Measurements from ENCODE around the gene LGALS9. TPM values are rescaled to one million over a fixed set of nuclear protein-coding genes. Genes with fewer than 3 reads are reported as not detected.

The LGALS9 gene
- total RNA-seq, 2 experiments from 2014 or later = 38.3 to 39.8 TPM

DNA sequence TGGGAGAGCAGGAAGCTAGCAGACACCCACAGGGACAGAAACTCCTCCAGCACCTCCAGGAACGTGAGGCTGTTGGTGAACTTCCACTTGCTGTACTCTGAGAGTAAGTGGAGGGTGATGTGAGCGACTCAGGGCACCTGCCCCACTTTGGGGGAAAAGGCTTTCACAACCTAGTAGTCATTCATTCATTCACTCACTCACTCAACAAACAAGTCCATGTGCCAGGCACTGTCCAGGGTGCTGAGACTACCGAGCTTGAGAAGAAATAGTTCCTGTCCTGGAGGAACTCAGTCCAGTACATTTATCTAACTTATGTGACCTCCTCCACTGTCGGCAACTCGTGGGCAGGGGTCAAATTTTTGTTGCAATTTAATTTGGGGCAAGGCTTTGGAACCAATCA, 26.6 kb downstream of the LGALS9 start:
- Mint-ChIP-seq H3K4me3 (no peak overlapping the region), H3K36me3 (ENCODE audit: low read depth) (no peaks in the 10 kb centered on the region), H3K27me3 (peaks cover 5% of the 10 kb centered on the region), H3K9me3 (no peaks in the 10 kb centered on the region), H3K4me1 (ENCODE audit: low read depth) (peaks cover 5% of the 10 kb centered on the region), H3K27ac (no peak overlapping the region)
- TF ChIP-seq, protein P1, sequence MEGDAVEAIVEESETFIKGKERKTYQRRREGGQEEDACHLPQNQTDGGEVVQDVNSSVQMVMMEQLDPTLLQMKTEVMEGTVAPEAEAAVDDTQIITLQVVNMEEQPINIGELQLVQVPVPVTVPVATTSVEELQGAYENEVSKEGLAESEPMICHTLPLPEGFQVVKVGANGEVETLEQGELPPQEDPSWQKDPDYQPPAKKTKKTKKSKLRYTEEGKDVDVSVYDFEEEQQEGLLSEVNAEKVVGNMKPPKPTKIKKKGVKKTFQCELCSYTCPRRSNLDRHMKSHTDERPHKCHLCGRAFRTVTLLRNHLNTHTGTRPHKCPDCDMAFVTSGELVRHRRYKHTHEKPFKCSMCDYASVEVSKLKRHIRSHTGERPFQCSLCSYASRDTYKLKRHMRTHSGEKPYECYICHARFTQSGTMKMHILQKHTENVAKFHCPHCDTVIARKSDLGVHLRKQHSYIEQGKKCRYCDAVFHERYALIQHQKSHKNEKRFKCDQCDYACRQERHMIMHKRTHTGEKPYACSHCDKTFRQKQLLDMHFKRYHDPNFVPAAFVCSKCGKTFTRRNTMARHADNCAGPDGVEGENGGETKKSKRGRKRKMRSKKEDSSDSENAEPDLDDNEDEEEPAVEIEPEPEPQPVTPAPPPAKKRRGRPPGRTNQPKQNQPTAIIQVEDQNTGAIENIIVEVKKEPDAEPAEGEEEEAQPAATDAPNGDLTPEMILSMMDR (IDR thresholded peaks at IDR 0.05) = no peak
- POLR2A ChIA-PET = no interaction called here
- H3K27me3 ChIP-seq (ENCODE audit: control insufficient read depth in 1 of 2, insufficient read depth in 2 of 2, low read length in 2 of 2) = no peaks in the 10 kb centered on the region
- no peaks in the 10 kb centered on the region for H3K36me3 ChIP-seq (ENCODE audit: insufficient read depth, low read length)
- no peaks in the 10 kb centered on the region for H3K9me3 ChIP-seq (ENCODE audit: control insufficient read depth in 1 of 2, insufficient read depth in 1 of 2, low read length in 2 of 2)
- no peak overlapping the region for H3K27ac ChIP-seq (ENCODE audit: low read depth in 1 of 2, low read length in 2 of 2)
- CTCF ChIA-PET = no interaction called here
- DNase-seq (no peak), ATAC-seq (ENCODE audit: poor library complexity) (no peak)
- H3K4me1 ChIP-seq (ENCODE audit: insufficient read depth, low read length) = peaks cover 9% of the 10 kb centered on the region
- intact Hi-C loops (cut with DNase I, micrococcal nuclease) = loop anchor here in 1 of 2 experiments (10.0 kb wide), 1 partner anchor 97 kb away; no protein-coding TSS in a partner anchor
- no peak overlapping the region for H3K4me3 ChIP-seq (ENCODE audit: low read length)

DNA sequence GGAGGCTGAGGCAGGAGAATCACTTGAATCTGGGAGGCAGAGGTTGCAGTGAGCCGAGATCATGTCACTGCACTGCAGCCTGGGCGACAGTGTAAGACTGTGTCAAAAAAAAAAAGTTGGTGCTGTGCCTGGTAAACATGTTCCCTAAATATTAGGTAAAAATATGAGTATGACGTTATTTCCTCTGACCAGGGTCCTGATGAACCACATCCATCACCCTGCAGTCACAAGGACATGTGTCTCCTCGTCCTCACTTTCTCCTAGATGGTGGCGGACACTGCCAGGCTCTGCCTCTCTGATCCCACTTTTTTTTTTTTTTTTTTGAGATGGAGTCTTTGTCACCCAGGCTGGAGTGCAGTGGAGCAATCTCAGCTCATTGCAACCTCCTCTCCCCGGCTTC, 28.7 kb downstream of the LGALS9 start:
- CTCF ChIA-PET = no interaction called here

GRCh38 chr17:27660436-27660835, 29.4 kb downstream of the LGALS9 start:
- Mint-ChIP-seq H3K4me1 (ENCODE audit: low read depth) (no peaks in the 10 kb centered on the region), H3K4me3 (no peak overlapping the region), H3K9me3 (no peaks in the 10 kb centered on the region), H3K27me3 (no peaks in the 10 kb centered on the region), H3K36me3 (ENCODE audit: low read depth) (no peaks in the 10 kb centered on the region), H3K27ac (no peak overlapping the region)
- Histone ChIP-seq H3K36me3 (ENCODE audit: insufficient read depth, low read length) (no peaks in the 10 kb centered on the region), H3K4me3 (ENCODE audit: low read length) (no peak overlapping the region), H3K4me1 (ENCODE audit: insufficient read depth, low read length) (no peaks in the 10 kb centered on the region), H3K27ac (ENCODE audit: low read depth in 1 of 2, low read length in 2 of 2) (no peak overlapping the region), H3K27me3 (ENCODE audit: control insufficient read depth in 1 of 2, insufficient read depth in 2 of 2, low read length in 2 of 2) (no peaks in the 10 kb centered on the region), H3K9me3 (ENCODE audit: control insufficient read depth in 1 of 2, insufficient read depth in 1 of 2, low read length in 2 of 2) (no peaks in the 10 kb centered on the region)
- intact Hi-C loops (cut with DNase I, micrococcal nuclease) = loop anchor here in 1 of 2 experiments (5.0 kb wide), 1 partner anchor 232 kb away; the partner anchor contains the start of gene LYRM9
- POLR2A ChIA-PET = no interaction called here
- no peak for DNase-seq
- CTCF ChIA-PET = no interaction called here
- ATAC-seq (ENCODE audit: poor library complexity) = no peak
- TF ChIP-seq, protein P1 (IDR thresholded peaks at IDR 0.05) = no peak

More for the DNA sequence above, 28.7 kb downstream of the LGALS9 start:
- Histone ChIP-seq H3K4me1 (ENCODE audit: insufficient read depth, low read length) (peaks cover 4% of the 10 kb centered on the region), H3K27ac (ENCODE audit: low read depth in 1 of 2, low read length in 2 of 2) (no peak overlapping the region), H3K27me3 (ENCODE audit: control insufficient read depth in 1 of 2, insufficient read depth in 2 of 2, low read length in 2 of 2) (no peaks in the 10 kb centered on the region), H3K4me3 (ENCODE audit: low read length) (no peak overlapping the region), H3K9me3 (ENCODE audit: control insufficient read depth in 1 of 2, insufficient read depth in 1 of 2, low read length in 2 of 2) (no peaks in the 10 kb centered on the region), H3K36me3 (ENCODE audit: insufficient read depth, low read length) (no peaks in the 10 kb centered on the region)
- POLR2A ChIA-PET = no interaction called here
- no peaks in the 10 kb centered on the region for H3K9me3 Mint-ChIP-seq
- H3K4me3 Mint-ChIP-seq = no peak overlapping the region
- H3K36me3 Mint-ChIP-seq (ENCODE audit: low read depth) = no peaks in the 10 kb centered on the region
- DNase-seq (no peak), ATAC-seq (ENCODE audit: poor library complexity) (no peak)
- no peak overlapping the region for H3K27ac Mint-ChIP-seq
- intact Hi-C loops (cut with DNase I, micrococcal nuclease) = loop anchor here in 1 of 2 experiments (5.0 to 10.0 kb wide), 2 partner anchors 95 to 233 kb away; partner anchors contain the start of gene LYRM9
- TF ChIP-seq, protein P1 (IDR thresholded peaks at IDR 0.05) = no peak
- H3K27me3 Mint-ChIP-seq = peaks cover 2% of the 10 kb centered on the region
- H3K4me1 Mint-ChIP-seq (ENCODE audit: low read depth) = peaks cover 2% of the 10 kb centered on the region

Measured in CD4-positive, alpha-beta T cell (primary cell).